Measurements from ENCODE around the gene PTCD3.

The PTCD3 gene

DNA sequence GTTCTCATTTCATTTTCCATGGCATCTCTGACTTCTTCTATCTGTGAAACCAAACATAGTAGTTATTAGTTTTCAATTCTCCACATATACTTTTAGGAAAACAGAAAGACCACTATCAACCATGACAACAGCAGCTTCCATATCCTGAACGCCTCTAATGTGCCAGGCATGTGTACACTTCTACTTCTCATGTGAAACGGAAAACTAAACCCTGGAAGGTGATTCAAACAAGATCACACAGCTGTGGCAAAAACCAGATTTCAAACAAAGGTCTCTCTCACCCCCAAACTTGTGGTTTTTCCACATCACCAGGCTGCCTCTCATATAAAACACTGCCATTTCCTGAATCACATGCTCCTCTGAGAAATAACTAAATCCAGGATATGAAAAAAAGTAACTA lies 41.8 kb downstream of the PTCD3 start:
- no peak for DNase-seq

- DNase-seq, result no peak
These were observed 44.5 kb downstream of the PTCD3 start for GRCh38 chr2:86150502-86150901.

DNA sequence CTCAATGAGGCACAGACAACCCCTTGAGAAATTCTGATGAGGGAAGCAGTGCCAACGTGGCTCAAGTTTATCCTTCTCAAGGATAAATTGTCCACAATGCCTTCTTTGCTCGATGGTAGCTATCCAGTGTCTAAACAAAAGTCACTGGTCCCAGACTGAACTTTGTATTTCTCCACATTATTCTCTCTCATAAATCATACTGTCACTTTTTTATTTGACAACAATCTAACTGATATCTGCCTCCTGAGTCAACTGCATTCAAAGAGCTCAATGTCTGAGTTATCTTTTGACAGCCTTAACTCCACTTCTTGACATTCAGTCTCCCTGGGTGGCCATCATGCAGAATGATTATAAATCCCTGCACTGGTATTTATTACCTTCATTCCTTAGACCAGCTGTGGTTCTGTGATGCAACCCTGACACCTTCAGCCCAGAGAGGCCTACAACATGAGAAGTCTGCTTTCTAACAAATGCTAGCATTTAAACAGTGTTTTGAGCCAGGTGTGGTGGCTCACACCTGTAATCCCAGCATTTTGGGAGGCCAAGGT lies 51.0 kb downstream of the PTCD3 start:
- no peak for DNase-seq

- DNase-seq, result no peak
These were observed 52.3 kb downstream of the PTCD3 start for GRCh38 chr2:86158286-86158685.

DNA sequence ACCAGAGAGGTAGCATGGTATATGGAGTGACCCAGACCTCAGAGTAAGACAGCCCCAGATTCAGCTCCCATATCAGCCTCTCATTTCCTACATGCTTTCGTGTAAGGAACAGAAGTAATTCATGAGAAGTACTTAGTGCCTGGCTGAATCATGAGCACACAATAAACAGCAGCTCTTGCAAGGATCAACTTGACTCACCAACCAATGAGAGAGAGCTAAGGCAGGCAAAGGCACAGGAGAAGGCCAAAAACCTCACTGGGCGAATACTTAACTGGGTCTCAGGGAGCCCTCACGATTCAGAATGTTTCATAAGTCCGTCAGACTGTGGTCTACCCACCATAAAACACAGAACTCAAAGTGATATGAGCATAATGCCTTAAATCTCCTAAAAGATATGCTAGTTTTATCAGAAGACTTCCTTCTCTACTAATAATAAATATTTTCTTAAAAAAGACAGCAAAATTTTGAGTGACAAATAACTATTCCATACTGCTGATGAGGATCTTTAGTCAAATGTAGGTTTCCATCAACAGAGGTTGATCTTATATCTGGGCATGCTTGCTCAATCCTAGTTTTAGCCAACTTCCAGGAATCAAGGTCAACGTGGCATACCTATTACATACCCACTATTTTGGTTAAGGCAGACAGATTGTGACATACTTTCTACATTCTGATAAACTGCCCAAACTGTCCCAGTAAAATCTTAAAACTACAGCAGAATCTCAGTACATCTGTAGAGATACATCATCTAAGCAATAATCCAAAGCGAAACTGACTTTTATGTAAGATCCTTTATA lies 54.3 kb downstream of the PTCD3 start:
- no peak for DNase-seq

GRCh38 chr2:86170449-86170848 lies 64.4 kb downstream of the PTCD3 start:
- no peak for DNase-seq

DNA sequence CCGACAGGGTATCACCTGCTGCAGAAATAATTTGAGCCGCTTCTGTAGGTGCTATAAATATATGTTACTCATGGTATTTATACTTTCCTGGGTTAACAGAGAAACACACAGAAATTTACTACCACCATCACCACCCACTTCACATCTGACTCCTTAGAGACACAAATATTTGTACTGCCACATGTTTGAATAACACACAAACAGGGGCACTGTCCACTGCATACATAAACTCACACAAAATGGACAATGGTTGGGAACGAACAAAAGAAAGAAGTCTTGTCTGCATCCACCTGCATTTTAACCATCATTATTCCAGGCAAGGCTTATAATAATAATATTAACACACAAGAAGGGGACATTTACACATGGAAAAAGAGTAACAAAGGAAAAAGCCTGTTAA lies 65.3 kb downstream of the PTCD3 start:
- DNase-seq, result no peak

GRCh38 chr2:86172610-86173009 lies 66.6 kb downstream of the PTCD3 start:
- DNase-seq, result no peak

DNA sequence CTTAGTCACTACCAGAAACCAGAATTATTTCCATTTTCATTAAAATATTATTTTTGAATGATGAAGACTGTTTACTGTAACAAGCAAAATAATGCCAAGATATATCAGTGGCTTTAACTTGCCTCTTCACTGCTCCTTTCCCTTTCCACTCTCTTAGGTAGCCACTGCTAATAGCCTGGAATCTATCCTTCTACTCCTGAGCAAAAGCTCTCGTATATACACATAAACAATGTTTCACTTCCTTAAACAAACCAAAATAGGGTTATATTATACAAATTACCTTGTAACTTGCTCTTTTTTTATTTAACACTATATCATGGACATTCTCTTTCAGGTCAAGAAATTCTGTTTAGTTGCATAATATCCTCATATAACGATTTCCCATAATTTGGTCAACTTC lies 68.4 kb downstream of the PTCD3 start:
- DNase-seq, result no peak

- DNase-seq, result no peak
These were observed 69.8 kb downstream of the PTCD3 start for GRCh38 chr2:86175828-86176227.

DNA sequence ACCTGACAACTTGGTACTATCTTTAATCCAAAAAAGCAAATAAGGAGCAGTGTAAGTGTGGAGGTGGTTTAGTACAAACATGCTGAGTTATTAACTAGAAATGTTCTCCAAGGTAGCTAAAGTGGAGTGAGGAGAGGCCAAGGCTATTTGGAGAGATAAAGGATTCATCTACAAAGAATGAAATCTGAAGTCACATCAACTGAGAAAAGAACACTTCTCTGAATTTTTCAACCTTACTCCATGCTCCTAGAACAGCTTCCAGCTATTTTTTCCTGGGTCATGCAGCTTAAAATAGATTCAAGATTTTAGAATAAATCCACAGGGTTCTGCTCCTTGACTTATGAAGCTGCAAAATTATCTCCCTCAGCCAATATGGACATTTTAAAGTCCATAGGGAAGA lies 70.6 kb downstream of the PTCD3 start:
- DNase-seq, result no peak

DNA sequence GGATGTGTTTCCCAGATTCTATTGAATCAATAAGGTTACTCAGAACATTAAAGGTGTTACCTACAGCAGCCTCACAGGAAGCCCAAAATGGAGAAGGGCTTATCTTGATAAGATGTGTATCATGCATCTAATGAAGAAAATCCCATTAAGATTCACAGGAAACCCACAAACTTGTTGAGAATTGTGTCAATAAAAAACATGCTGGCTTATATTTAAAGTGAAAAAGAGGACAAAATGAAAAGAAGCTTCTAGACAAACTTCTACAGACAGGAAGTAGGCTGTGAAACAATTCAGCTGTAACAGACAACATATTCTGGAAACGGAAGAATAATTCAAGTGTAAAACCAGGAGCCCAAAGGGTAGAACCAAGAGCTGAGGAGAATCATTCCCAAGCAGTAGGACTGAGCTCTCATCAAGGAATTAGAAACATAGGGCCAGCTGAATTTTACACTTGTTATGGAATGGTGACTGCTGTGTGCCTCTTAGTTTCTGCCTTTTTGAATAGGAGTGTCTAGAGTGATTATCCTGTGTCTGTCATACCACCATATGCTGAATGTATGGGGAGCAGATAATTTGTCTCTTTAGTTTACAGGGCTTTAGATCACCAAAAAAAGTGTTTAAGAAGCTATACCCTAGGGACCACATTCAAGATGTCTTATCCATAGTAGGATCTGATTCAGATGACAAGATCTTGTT lies 79.6 kb downstream of the PTCD3 start:
- no peak for DNase-seq

DNA sequence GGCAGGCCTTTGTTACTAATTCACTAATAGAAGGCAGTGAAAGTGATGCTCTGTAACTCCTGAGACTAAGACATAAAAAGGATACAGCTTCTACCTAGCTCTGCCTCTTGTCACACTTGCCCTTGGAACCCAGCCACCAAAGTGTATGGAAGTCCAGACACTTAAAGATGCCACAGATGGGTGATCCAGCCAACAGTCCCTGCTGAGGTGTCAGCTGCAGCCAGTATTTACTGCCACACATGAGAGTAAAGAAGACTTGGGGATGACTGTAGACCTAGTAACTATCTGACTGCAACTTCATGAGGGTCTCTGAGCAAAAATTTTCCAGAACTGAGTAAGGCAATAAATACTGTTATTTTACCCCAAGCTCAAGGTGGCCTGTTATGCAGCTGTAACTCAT lies 80.4 kb downstream of the PTCD3 start:
- DNase-seq, result no peak

GRCh38 chr2:86189782-86190416 lies 83.9 kb downstream of the PTCD3 start:
- DNase-seq, result no peak
